HG02970 (cell line): ENCODE data around the gene SPCS3.
"Not testable (repeated sequence)": the region's sequence is repeated elsewhere in the genome, so short reads cannot be mapped to it uniquely, and the experiment has no call there.

Experiments used
- ATAC-seq: cut with Tn5 transposase; IDR thresholded peaks from one replicate; pipeline ENCODE4 v1.9.1; 2021; ENCODE audit warnings: mild to moderate bottlenecking, moderate library complexity, moderate number of reproducible peaks; ENCODE audit not compliant: unreplicated experiment, low FRiP score

The SPCS3 gene

DNA sequence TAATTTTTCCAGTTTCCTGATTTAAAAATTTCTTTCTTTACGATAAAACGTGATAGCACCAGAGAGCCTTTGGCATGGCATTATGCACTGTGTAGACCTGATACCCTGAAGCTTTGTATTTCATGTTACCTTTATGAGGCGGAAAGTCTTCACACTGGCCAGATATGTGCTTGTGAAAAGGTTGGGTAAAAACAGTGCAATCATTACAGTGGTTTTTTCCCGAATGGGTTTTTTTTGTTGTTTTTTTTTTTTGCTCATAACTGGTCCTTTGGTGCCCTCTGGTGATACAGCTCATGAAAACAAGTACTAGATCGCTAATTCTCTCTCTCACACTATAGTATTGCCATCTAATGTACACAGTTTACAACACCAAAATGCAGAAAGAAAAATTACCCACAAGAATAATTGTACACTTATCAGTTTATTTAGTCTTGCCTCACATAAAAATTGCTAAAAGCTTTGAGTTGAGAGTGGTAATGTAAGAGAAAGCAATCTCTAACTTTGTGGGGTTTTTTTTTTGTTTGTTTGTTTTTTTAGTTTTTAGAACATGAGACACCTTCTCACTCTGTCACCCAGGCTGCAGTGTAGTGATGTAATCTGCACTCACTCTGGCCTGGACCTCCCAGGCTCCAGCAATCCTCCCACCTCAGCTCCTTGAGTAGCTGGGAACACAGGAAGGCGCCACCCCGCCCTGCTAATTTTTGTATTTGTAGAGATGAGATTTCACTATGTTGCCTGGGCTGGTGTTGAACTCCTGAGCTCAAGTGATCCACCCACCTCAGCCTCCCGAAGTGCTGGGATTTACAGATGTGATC is 21.3 kb downstream of the SPCS3 start:
- no peak for ATAC-seq

DNA sequence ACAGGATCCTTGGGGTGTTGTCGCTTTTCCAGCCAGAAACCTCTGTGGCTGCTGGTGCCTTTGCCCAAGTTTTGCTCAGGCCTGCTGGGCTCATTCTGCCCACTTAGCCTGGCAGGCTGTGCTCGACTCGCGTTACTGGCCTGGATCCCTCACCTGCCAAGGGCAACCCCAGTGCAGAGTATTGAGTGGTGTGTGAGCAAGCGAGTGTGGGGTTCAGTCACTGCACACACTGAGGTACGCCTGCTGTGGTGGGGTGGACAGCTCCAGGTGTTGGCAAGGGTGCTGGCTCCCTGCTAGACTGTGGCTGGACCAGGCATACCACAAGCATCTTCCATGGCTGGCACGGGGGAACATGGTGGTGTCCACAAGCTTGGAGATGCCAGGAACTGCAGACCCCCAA is 22.6 kb downstream of the SPCS3 start:
- ATAC-seq, result no peak

DNA sequence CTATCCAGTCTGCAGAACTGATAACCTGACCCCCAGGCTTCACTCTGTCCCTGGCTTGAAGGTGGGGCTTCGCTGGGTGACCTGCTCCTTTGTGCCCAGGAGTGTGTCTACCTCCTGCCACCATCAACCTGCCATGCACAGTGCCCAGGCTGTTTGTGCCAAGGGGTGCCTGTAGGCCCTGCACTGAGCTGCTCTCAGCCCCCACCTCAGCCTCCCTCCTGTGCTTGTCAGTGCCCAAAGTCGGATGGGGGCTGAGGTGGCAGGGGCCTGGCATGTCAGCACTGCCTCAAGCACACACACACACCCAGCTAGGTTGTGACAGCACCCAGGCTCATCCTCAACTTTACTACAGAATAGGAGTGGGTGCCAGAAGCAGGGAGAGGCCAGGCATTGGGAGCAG is 23.5 kb downstream of the SPCS3 start:
- no peak for ATAC-seq

DNA sequence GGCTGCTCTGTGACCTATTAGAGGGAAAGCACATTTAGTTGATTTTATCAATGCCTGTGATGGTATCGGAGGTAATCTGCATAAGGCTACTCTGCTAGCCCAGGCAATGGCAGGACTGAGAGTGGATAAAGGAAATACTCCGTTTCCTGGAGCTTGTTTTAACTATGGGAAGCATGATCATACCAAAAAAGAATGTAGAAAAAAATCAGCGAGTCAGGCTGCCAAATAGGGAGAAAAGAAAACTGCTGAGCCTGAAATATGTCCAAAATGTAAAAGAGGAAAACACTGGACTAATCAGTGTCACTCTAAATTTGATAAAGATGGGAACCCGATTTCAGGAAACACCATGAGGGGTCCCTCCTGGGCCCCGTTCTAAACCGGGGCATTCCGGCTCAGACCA is 25.6 kb downstream of the SPCS3 start:
- not testable (repeated sequence) for ATAC-seq

DNA sequence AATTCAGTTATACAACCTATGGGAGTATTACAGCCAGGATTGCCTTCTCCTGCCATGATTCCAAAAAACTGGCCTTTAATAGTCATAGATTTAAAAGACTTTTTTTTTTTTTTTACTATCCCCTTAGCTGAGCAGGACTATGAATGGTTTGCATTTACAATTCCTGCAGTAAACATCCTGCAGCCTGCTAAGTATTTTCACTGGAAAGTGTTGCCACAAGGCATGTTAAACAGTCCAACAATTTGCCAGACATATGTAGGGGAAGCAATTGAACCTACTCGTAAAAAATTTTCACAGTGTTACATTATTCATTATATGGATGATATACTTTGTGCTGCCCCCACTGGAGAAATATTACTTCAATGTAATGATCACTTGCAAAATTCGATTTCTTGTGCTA is 27.1 kb downstream of the SPCS3 start:
- not testable (repeated sequence) for ATAC-seq

DNA sequence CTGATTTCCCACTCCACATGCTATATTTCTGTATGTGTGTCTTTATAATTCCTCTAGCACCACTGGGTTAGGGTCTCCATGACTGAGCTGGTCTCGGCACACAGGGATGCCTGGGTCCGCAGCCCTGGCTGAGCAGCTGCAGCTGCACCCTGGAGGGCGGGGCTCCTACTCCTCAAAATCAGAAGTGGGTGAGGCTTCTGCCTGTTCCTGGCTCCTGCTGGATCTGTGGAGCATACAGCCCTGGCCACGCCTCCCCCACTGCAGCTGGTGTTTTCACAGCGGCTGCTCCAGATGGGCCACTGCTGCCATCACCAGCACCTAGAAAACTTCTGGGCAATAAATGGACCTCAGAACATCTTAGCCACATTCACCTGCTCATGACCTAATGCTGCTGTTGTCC is 30.9 kb downstream of the SPCS3 start:
- ATAC-seq, result no peak

DNA sequence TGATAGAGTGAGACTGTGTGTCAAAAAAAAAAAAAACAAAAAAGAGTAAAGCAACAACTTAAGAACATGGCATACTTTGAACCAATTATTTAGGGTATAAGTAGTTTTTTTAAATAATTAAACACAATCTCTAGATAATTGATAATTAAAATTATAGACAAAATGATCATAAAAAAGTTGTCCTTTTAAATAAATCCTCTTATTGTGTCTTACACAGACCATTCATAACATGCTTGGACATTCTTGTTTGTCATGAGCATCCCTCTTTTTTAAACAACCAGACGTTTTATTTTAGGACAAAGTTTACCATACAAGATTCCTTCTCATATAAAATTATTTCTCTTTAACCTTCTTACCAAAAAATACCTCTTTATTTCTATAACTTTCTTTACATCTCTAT is 35.1 kb downstream of the SPCS3 start:
- ATAC-seq, result no peak

DNA sequence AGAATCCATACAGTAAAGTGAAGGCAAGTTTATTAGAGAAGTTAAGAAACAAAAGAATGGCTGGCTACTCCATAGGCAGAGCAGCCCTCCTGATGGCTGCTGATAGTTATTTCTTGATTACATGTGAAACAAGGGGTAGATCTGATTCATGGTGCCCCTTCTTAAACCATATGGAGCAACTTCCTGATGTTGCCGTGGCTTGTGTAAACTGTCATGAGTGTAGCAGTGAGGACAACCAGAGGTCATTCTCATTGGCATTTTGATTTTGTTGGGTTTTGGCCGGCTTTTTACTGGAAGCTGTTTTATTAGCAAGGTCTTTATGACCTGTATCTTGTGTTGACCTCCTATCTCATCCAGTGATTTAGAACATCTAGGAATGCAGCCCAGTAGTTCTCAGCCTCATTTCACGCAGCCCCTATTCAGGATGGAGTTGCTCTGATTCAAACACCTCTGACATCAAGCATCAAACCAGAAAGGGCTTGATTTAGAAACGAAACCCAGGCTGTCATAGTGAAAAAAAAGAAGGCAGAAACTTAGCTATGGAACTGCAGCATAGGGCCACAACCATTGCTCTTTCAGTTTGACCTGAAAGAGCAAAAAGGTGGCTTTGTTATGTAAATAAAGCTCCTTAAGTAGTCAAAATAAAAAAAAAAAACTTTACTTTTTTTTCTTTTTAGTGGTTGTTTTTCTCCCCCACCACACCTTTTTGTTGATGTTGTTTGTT is 37.8 kb downstream of the SPCS3 start:
- peak; percentile 96 for ATAC-seq

DNA sequence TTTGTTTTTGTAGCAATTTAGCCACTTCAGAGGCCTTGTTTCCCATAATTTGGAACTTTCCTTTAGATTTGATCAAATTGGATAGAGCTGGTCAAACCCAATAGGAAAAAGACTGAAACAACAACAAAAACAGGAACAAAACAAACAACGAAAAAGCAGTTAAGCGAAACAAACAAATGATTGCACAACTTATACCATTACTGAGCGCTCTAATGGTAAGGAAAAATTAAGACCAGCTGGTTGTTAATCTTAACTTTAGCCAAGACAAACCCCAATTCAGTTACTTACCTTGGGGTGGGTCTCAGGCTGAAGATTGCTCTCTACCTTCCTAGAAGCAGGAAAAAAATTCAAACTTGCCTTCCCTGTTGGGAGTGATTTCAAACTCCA is 38.3 kb downstream of the SPCS3 start:
- ATAC-seq, result no peak

DNA sequence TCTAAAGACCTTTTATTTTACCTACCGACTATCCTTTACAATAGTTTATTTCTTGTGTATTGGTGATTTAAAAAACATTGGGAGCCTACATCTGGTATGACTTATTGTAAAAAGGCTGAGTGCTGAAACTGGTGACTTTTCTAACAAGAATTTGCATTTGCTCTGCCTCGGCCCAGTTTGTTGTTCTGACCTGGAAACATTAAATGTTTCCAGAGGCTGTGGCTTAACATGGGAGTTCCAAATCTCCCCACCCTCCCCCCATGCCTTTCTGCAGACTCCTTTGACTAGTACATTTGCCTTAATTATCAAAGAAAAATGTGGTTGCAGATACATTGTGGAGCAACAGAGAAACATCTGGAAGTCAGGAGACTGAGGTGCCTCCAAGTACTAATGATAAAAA is 39.8 kb downstream of the SPCS3 start:
- no peak for ATAC-seq

DNA sequence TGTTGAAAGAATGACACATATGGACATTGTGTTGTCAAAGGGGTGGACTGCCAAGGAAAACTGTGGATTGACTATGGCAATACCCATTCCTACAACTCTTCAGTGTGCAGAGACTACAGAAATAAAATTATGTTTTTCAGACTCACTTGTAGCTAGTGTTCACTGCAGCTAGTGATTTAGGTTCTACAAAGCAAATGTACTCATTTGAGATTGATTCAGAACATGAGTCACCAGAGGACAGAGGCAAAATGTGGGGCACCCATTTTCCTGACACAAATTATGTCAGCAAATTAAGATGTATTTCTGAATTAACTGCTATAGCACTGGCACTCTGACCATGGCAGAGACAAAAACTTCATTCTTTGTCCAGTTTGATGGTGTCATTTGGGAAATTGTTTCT is 40.7 kb downstream of the SPCS3 start:
- ATAC-seq, result no peak

DNA sequence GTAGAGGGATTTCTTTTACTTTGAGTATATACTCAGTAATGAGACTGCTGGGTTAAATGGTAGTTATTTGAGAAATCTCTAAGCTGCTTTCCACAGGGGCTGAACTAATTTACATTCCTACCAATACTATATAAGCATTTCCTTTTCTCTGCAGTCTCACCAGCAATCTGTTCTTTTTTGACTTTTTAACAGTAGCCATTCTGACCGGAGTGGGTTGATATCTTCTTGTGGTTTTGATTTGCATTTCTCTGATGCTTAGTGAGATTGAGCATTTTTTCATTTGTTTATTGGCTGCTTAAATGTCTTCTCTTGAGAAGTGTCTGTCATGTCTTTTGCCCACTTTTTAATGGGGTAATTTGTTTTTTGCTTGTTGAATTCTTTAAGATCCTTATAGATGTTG is 43.3 kb downstream of the SPCS3 start:
- ATAC-seq, result no peak

DNA sequence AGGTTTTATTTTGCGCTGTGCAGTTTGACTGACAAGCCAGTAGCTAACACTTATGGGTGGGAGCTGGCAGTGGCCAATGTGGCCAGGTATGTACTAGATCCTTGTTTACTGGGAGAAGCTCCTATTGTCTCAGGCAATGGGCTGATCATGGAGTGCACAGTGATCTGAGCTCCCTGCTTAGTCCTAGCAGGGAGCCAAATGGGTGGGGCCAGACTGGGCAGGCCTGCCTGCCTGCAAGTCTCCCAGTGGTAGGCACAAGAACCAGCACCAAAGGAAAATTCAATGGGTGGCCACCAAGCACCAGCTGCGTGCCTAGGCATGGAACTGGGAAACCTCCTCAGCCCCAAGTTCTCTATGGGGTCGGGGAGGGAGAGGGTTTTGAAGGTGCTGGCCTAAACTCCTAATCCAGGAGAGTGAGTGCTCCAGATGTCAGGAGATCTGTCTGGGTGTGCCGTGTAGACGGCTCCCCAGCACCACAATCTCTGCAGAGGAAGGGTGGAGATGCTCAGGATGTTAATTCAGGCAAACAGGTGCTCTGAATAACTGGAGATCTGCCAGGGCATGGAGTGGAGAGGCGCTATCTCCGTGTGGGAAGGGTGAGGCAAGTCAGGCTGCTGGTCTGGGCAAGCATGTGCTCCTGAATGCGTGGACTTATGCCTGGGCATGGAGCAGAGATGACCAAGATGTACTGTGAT is 48.2 kb downstream of the SPCS3 start:
- ATAC-seq, result no peak

DNA sequence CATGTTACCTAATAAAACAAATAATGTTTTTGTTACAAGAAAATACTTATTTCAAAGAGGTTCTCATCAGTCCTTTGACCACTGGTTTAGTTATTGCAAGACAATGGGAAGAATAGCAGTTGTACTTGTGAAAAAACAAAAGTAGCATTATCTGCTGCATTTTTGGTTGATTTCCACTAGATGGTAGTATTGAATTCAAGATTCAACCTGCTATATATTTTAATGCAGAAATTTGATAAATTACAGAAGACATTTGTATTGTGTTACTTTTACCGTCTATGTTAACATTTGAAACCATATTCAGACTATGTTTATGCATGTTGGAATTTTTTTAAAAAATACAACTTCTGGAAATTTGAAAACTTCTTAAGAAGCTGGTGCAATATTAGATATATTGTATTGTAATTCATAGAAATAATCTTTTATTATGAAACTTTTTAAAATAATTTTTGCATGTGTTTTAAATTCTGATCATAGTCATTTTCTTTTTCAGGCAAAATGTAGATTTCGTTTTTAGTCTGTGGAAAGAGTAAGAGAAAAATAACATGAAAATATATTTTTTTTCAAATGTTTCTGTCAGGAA is 56.4 kb downstream of the SPCS3 start:
- ATAC-seq, result no peak

DNA sequence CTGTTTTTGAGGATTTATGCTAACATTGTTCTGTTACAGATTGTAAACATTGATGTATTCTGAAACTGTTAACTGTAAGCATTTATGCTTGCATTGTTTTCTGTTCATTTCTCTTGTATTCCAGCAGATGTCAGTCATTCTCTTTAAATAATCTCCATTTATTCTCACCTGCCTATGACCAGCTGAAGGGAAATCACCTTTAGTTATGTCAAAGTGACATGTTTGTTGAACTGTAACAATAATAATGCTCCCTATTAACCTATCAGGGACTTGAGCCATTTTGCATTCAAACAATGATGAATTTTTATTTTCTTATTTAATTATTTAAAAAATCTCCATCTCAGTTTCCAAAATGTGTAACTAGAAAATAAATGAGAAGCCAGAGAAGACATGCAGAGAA is 58.0 kb downstream of the SPCS3 start:
- ATAC-seq, result no peak

DNA sequence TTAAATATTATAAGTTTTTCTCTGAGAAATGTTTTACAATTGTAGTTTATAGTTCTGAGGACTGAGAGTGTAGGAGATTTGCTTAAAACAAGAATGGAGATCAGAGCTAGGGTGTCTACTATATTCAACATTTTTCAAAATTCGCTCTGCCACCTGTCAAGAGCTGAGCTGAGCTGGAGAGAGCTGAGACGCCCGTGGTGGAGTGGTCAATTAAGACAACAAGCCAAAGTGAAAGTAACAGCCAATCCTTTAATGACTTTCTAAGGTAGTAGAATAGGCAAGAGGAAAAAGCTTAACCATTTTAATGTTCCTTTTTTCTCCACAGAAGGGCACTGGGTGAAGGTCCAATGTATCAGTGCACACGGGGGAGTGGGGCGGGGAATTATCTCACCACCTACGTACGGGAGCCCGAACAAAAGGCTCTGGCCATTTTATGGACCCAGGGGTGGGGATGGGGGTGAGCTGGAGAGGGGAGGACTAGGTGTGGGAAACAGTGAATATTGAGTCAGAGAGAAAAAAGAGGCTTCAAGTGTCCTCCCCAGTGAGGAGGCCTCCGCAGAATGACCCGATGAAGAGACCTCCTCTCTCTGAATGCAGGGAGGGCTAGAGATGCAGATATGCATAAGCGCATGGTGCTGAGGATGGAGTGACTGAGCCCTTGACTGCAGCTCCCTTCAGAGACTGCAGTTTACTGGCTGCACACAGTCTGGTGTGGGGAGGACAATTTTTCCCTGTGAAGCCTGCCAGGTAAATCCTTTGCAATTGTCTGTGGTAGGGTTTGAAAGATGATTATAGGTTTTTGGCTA is 60.8 kb downstream of the SPCS3 start:
- no peak for ATAC-seq
